ENCODE data around the gene BAD.
"Not testable (repeated sequence)": the region's sequence is repeated elsewhere in the genome, so short reads cannot be mapped to it uniquely, and the experiment has no call there.

Gene BAD

GRCh38 chr11:64327375-64327774 lies 42.9 kb upstream of the BAD start:
- H3K4me1 ChIP-seq, result peaks cover 0 to 35% (median 22%) of the 10 kb centered on the region in 4 donors
- H3K36me3 ChIP-seq, result peaks cover 0 to 8% (median 0%) of the 10 kb centered on the region in 3 donors
- no peaks in the 10 kb centered on the region for H3K9me3 ChIP-seq
- H3K4me3 ChIP-seq, result no peak overlapping the region
- no peak for DNase-seq
- no peak for TF ChIP-seq CTCF (IDR thresholded peaks at IDR 0.05)
- intact Hi-C loops (cut with DNase I; ENCODE audit: low total_unique reads), result no loop called here
- no peak overlapping the region for H3K27ac ChIP-seq
- no peaks in the 10 kb centered on the region for H3K27me3 ChIP-seq

- no peak for TF ChIP-seq CTCF (IDR thresholded peaks at IDR 0.05)
- Histone ChIP-seq H3K36me3 (peaks cover 0 to 27% (median 0%) of the 10 kb centered on the region in 3 donors), H3K4me1 (peaks cover 0 to 22% (median 12%) of the 10 kb centered on the region in 4 donors), H3K9me3 (no peaks in the 10 kb centered on the region), H3K4me3 (no peak overlapping the region), H3K27me3 (no peaks in the 10 kb centered on the region), H3K27ac (no peak overlapping the region)
- DNase-seq, result no peak
- intact Hi-C loops (cut with DNase I; ENCODE audit: low total_unique reads), result no loop called here
These were observed 40.4 kb upstream of the BAD start for GRCh38 chr11:64324692-64325469.

GRCh38 chr11:64323984-64324383 lies 39.5 kb upstream of the BAD start:
- H3K27ac ChIP-seq; intact Hi-C loops (cut with DNase I; ENCODE audit: low total_unique reads); H3K27me3 ChIP-seq: not testable (repeated sequence)

GRCh38 chr11:64323373-64323772 lies 38.9 kb upstream of the BAD start:
- Histone ChIP-seq H3K27me3 (no peaks in the 10 kb centered on the region), H3K9me3 (no peaks in the 10 kb centered on the region), H3K27ac (no peak overlapping the region), H3K4me1 (peaks cover 0 to 23% (median 13%) of the 10 kb centered on the region in 4 donors), H3K4me3 (no peak overlapping the region), H3K36me3 (peaks cover 0 to 27% (median 0%) of the 10 kb centered on the region in 3 donors)
- no peak for TF ChIP-seq CTCF (IDR thresholded peaks at IDR 0.05)
- intact Hi-C loops (cut with DNase I; ENCODE audit: low total_unique reads), result no loop called here
- no peak for DNase-seq

More at GRCh38 chr11:64323984-64324383, 39.5 kb upstream of the BAD start:
- not testable (repeated sequence) for H3K9me3 ChIP-seq, DNase-seq, H3K4me3 ChIP-seq
- Histone ChIP-seq H3K36me3 (peaks cover 0 to 27% (median 0%) of the 10 kb centered on the region in 3 donors), H3K4me1 (peaks cover 0 to 19% (median 10%) of the 10 kb centered on the region in 4 donors)

- Histone ChIP-seq H3K36me3 (peaks cover 0 to 27% (median 0%) of the 10 kb centered on the region in 3 donors), H3K9me3 (no peaks in the 10 kb centered on the region), H3K27ac (no peak overlapping the region), H3K4me1 (peaks cover 0 to 23% (median 13%) of the 10 kb centered on the region in 4 donors), H3K27me3 (no peaks in the 10 kb centered on the region), H3K4me3 (no peak overlapping the region)
- DNase-seq, result no peak
- intact Hi-C loops (cut with DNase I; ENCODE audit: low total_unique reads), result no loop called here
- no peak for TF ChIP-seq CTCF (IDR thresholded peaks at IDR 0.05)
These were observed 38.4 kb upstream of the BAD start for GRCh38 chr11:64322925-64323260.

GRCh38 chr11:64321533-64321932 lies 37.1 kb upstream of the BAD start:
- no peaks in the 10 kb centered on the region for H3K27me3 ChIP-seq
- H3K4me1 ChIP-seq, result peaks cover 0 to 26% (median 17%) of the 10 kb centered on the region in 4 donors
- no peaks in the 10 kb centered on the region for H3K9me3 ChIP-seq
- DNase-seq, result no peak
- H3K4me3 ChIP-seq, result no peak overlapping the region
- intact Hi-C loops (cut with DNase I; ENCODE audit: low total_unique reads), result no loop called here
- TF ChIP-seq CTCF (IDR thresholded peaks at IDR 0.05), result no peak
- H3K36me3 ChIP-seq, result peaks cover 0 to 29% (median 0%) of the 10 kb centered on the region in 3 donors
- H3K27ac ChIP-seq, result no peak overlapping the region

All from tibial artery (tissue), 4 donors.